ENCODE measurements around the gene FOXP1. TPM values are rescaled to one million over a fixed set of nuclear protein-coding genes. Genes with fewer than 3 reads are reported as not detected.
A peak's percentile ranks its signal among the peaks of the same experiment; 100 is the strongest.

Gene FOXP1
- total RNA-seq = 137 TPM

GRCh38 chr3:71583566-71584393 lies at the start of gene FOXP1:
Gene FOXP1 (minus strand): TSS chr3:71583728. CDS start chr3:71198381, 385,347 bp downstream.
- peak; percentile 81 for DNase-seq (ENCODE audit: low spot score)
- peak; percentile 67 for ATAC-seq
- intact Hi-C loops (cut with DNase I) = loop anchor here (1.0 kb wide), 1 partner anchor 60 kb away; no protein-coding TSS in a partner anchor

DNA sequence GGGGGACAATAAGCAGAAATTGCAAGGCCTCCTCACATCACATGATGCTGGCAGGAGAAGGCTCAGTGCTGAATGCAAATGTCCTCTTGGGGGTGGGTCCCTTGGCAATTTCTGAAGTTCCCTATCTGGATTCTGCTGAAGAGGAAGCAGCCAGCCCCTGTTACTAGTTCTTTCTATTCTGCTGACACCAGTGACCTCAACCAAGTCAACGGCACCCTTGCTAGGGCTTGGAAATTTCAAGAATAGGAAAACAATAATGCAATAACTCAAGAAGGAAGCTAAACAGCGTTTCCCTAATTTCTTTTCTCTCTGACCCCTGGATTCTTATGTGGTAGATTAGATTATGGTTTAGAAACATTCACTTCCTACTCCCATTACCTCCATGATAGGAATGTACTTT lies 46.2 kb upstream of the FOXP1 start:
- ATAC-seq (peak; percentile 77), DNase-seq (ENCODE audit: low spot score) (no peak)
- intact Hi-C loops (cut with DNase I) = no loop called here

DNA sequence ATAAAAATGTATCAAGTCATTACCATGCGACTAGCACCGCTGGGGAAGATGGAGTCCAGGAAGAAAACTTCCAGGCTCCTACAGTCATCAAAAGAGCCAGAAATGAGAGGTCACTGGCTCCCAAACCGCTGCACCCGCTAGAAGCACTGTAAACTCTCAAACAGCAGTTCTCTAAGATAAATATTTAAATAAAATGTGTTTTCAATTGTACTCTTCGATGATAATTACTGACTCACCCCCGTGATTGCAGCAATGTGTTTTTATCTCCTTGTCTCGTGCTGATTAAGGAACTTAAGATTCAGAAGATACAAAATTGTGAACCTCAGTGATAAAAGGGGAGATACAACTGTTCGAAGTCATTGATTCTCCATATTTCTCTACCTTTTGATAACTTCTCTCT lies 45.8 kb upstream of the FOXP1 start:
- DNase-seq (ENCODE audit: low spot score) (no peak), ATAC-seq (peak; percentile 73)
- intact Hi-C loops (cut with DNase I) = no loop called here

- DNase-seq (ENCODE audit: low spot score) (no peak), ATAC-seq (no peak)
- intact Hi-C loops (cut with DNase I) = no loop called here
Measured at GRCh38 chr3:71628522-71628921, 45.0 kb upstream of the FOXP1 start.

GRCh38 chr3:71625676-71626075 lies 42.1 kb upstream of the FOXP1 start:
- no peak for DNase-seq (ENCODE audit: low spot score)
- no peak for ATAC-seq
- intact Hi-C loops (cut with DNase I) = no loop called here

- DNase-seq (ENCODE audit: low spot score) = no peak
- intact Hi-C loops (cut with DNase I) = no loop called here
- peak; percentile 78 for ATAC-seq
Measured at GRCh38 chr3:71621825-71622537, 38.5 kb upstream of the FOXP1 start.

DNA sequence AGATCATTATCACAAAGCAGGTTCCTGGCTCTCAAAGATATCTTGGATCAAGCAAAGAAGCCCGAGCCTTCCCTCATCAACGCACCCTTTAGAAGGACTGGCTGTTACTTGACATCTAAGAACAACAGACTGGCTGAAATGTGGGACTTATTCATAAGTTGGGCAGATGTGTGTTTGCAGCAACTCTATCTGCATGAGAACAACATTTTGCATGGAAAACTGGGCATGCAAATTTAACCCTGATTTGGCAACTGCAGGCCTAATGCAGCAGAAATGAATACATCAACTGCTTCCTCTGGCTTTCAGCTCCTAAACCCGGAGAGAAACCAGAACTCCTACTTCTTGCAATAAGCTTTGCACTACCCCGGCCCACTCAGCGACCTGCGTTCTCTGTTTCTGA lies 35.0 kb upstream of the FOXP1 start:
- DNase-seq (ENCODE audit: low spot score) (no peak), ATAC-seq (no peak)
- intact Hi-C loops (cut with DNase I) = no loop called here

DNA sequence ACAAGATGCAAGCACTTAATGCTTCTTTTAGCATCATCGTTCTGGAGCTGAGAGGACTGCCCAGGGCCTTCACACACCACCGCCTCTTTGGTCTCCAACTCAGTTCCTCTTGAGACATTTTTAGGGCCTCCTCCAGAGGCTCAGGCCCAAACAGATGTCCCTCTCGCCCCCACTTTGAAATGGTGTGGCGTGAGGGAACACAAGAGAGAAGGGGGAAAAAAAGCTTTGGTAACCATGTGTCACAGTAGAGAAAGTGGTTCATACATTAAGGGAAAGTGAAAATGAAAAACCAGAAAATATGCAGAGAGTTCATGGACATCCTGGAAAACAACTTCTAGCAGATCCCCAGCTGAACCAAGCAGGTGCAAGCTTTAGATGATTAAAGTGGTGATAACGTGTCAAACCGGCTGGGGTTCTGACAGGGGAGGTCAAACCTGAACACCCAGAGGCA lies 33.1 kb upstream of the FOXP1 start:
- no peak for ATAC-seq
- DNase-seq (ENCODE audit: low spot score) = no peak
- intact Hi-C loops (cut with DNase I) = no loop called here

DNA sequence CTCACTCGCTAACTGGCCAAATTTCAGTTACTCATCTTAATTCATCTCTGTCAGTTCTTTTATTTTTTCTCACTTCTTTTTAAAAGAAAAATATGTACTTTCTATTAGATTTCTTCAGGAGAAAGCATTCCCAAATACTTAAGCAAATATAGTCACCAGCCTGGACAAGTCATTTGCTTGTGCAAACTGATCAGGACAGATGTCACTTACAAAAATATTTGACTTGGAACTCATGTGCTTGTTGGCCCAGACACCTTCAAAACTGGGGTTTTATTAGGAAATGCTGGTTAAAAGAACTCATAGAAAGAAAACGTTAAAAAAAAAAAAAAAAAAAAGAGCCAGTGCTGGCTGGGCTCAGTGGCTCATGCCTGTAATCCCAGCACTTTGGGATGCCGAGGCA lies 31.3 kb upstream of the FOXP1 start:
- ATAC-seq (no peak), DNase-seq (ENCODE audit: low spot score) (no peak)
- intact Hi-C loops (cut with DNase I) = no loop called here

- DNase-seq (ENCODE audit: low spot score) = no peak
- intact Hi-C loops (cut with DNase I) = no loop called here
- ATAC-seq = no peak
Measured at GRCh38 chr3:71614426-71614825, 30.9 kb upstream of the FOXP1 start.

DNA sequence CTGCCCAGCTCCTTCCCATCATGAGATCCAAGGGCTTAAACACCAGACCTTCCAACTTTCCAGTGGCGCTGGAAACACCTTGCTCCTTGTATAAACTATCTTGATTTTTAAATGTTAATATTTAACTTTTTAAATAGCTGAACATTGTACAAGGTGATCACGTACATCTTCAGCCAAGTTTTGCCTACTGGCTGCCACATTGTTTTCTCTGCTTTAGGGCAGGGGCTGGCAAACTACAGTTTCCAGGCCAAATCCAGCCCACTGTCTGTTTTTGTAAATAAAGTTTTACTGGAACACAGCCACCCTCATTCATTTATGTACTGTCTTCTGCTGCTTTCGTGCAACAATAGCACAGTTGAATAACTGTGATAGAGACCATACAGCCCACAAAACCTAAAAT lies 27.6 kb upstream of the FOXP1 start:
- ATAC-seq (no peak), DNase-seq (ENCODE audit: low spot score) (no peak)
- intact Hi-C loops (cut with DNase I) = no loop called here

DNA sequence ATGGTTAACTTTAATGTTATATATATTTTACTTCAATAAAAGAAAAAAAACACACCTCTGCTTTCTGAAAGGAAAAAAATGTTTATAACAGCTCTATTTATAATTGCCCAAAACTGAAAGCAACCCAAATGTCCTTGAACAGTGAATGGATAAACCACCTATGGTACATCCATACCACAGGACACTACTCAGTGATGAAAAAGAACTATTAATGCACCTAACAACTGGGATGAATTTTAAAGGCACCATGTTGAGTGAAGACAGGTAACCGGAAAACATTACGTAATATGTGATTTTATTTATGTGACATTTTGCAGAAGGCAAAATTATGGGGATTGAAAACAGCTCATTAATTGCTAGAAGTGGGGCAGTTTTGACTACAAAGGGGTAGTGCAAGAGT lies 23.8 kb upstream of the FOXP1 start:
- ATAC-seq = no peak
- intact Hi-C loops (cut with DNase I) = no loop called here
- DNase-seq (ENCODE audit: low spot score) = no peak

DNA sequence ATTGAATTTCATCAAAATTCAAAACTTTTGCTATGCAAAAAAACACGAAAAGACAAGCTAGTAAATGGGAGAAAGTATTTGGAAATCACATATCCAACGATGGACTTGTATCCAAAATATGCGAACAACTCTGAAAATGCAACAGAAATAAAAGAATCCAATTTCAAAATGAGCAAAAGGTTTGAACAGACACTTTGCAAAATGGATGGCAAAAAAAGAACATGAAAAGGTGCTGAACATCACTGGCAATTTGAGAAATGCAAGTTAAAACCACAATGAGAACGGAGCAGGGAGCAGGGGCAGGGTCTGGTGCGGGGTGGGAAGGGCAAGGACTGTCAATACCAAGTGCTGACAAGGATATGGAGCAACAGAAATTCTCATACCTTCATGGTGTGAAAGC lies 23.1 kb upstream of the FOXP1 start:
- intact Hi-C loops (cut with DNase I) = no loop called here
- ATAC-seq = no peak
- DNase-seq (ENCODE audit: low spot score) = no peak

DNA sequence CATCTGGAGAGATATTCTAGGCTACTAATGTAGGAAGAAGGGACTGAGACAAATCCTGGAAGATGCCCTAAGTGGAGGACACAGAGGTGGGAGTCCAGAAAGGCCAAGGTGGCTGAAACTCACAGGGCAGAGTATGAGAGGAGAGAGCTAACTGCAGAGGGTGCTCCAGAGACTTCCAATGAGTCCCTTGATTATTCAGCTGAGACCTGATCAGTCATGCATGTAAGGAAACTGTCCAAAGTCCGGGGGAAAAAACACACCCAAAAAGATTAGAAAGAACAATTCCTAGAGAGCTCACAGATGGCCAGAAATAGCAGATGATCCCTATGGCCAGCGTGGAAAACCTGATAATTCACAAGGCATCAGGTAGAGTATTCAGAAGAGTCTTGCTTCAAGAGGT lies 18.7 kb upstream of the FOXP1 start:
- intact Hi-C loops (cut with DNase I) = no loop called here
- ATAC-seq (no peak), DNase-seq (ENCODE audit: low spot score) (no peak)

DNA sequence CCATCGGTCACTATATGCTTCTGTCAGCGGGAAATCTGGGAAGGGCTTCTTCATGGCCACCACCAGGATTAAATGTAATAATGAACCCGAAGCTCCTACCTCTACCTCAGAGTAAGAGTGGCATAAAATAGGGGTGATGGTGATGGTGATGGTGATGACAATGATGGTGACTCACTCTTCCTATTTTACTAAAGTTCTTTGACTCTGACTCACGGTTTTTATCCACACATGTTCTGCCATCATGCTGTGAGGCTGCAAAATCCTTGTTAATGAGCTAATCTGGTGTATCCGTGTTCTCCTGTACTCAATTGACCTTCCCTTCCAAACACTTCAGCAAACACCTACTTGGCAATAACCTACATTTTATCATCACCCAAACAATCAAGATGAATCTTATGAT lies 18.3 kb upstream of the FOXP1 start:
- no peak for DNase-seq (ENCODE audit: low spot score)
- intact Hi-C loops (cut with DNase I) = no loop called here
- no peak for ATAC-seq

GRCh38 chr3:71600646-71601288 lies 17.2 kb upstream of the FOXP1 start:
- intact Hi-C loops (cut with DNase I) = no loop called here
- DNase-seq (ENCODE audit: low spot score) (no peak), ATAC-seq (no peak)

- ATAC-seq (peak; percentile 67), DNase-seq (ENCODE audit: low spot score) (no peak)
- intact Hi-C loops (cut with DNase I) = no loop called here
Measured at GRCh38 chr3:71599416-71599815, 15.9 kb upstream of the FOXP1 start.

- no peak for ATAC-seq
- intact Hi-C loops (cut with DNase I) = no loop called here
- DNase-seq (ENCODE audit: low spot score) = no peak
Measured at GRCh38 chr3:71598292-71598691, 14.8 kb upstream of the FOXP1 start.

GRCh38 chr3:71597286-71597685 lies 13.8 kb upstream of the FOXP1 start:
- no peak for DNase-seq (ENCODE audit: low spot score)
- intact Hi-C loops (cut with DNase I) = no loop called here
- no peak for ATAC-seq

GRCh38 chr3:71593106-71593505 lies 9.6 kb upstream of the FOXP1 start:
- DNase-seq (ENCODE audit: low spot score) = no peak
- intact Hi-C loops (cut with DNase I) = no loop called here
- ATAC-seq = no peak
